ENCODE data around the gene FLRT2.

- TF ChIP-seq CTCF (IDR thresholded peaks at IDR 0.05 in 8 of 11, conservative IDR thresholded peaks at IDR 0.05 in 3 of 11): no peak
- TF ChIP-seq POLR2AphosphoS5 (IDR thresholded peaks at IDR 0.05): no peak
- no peak for TF ChIP-seq POLR2A (IDR thresholded peaks at IDR 0.05)
Observed at GRCh38 chr14:85663256-85663655, 133.3 kb downstream of the FLRT2 start.
